GM18951 (cell line): ENCODE data around the gene ASPSCR1.

Experiments used
- POLR2A ChIP-seq: IDR thresholded peaks from 4 replicates; pipeline ENCODE4 v1.6.1; 2011; ENCODE audit warnings: mild to moderate bottlenecking; ENCODE audit not compliant: insufficient read length, insufficient read depth; ENCODE audit errors: extremely low read depth
- in situ Hi-C: fragments of 300-500 bp; cut with MboI; formaldehyde crosslinking; loops from one replicate; pipeline ENCODE4 v1.12.0; 2022; ENCODE audit warnings: low sequenced_read_pairs, mixed read lengths, inconsistent platforms; ENCODE audit not compliant: unreplicated experiment

ASPSCR1 gene

DNA sequence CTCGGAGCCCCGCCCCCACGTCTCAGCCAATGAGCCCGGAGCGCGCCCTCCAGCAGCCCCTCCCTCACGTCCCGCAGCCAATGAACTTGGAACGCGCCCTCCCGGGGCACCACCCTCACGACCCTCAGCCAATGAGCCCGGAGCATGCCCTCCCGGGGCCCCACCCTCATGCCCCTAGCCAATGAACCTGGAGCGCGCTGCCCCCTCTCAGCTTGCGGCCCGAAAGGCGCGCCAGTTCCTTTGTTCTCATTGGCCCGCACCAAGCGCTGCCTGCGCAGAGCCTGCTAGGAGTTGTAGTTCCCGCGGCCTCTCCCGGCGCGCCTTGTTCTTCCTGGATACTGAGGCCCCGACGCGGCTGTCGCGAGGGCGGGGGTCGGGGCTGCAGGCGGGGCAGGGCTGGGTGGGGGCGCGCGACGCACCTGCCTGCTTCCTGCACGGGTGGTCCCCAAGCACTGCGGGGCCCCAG is 45.6 kb downstream of the ASPSCR1 start, which contains the start of gene LRRC45:
TSS of gene LRRC45 (plus strand) at position 325 of the 466 bp plus-strand sequence. CDS start 339 bp downstream, outside the sequence.
- no peak for TF ChIP-seq POLR2A
- in situ Hi-C loops: no loop called here

DNA sequence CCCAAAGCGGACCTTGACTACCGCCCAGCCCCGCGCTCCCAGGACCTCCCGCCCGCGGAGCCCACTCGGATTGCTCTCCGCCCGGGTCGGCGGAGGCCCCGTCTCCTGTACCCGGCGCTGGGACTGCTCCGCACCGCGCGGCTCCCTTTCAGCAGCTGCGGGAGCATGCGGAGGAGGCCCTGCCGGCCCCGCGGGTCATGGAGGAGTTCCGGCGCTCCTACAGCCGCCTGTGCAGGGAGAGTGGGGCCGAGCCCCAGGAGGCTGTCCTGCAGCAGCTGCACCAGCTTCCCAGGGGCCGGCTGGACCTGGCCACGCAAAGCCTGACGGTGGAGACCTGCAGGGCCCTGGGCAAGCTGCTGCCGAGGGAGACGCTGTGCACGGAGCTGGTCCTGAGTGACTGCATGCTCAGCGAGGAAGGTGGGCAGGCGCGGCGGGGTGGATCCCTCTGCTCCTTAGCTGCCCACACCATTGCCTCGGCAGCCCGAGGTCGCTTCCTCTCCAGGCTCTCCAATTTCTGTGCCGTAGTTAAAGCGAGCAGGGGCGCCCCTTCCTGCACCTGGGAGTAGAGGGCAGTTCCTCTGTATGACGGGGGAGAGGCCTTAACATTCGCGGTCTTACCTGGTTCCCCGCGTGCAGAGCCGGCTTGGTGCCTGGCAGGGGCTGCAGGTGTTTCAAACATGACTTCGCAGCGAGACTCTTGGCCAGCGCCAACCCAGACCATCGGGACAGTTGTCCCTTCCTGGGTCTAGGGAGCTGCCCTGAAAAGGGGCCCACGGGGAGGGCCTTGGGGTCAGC is 46.2 kb downstream of the ASPSCR1 start:
- in situ Hi-C loops: no loop called here
- TF ChIP-seq POLR2A: peak; percentile 19

DNA sequence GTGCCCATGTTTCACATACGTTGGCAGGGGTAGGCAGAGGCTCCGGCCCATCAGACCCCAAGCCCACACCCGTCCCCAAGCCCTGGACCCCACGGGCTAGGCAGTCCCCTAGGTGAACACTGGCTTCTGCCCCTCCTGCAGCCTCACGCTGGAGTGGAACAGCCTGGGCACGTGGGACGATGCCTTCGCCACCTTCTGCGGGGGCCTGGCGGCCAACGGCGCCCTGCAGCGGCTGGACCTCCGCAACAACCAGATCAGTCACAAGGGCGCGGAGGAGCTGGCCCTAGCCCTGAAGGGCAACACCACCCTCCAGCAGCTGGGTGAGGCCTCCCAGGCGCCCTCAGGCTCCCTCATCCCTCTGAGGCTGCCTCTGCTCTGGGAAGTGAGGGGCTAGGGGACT is 47.4 kb downstream of the ASPSCR1 start:
- TF ChIP-seq POLR2A: no peak
- in situ Hi-C loops: loop anchor here (25.0 kb wide), 1 partner anchor 137 kb away; no protein-coding TSS in a partner anchor

DNA sequence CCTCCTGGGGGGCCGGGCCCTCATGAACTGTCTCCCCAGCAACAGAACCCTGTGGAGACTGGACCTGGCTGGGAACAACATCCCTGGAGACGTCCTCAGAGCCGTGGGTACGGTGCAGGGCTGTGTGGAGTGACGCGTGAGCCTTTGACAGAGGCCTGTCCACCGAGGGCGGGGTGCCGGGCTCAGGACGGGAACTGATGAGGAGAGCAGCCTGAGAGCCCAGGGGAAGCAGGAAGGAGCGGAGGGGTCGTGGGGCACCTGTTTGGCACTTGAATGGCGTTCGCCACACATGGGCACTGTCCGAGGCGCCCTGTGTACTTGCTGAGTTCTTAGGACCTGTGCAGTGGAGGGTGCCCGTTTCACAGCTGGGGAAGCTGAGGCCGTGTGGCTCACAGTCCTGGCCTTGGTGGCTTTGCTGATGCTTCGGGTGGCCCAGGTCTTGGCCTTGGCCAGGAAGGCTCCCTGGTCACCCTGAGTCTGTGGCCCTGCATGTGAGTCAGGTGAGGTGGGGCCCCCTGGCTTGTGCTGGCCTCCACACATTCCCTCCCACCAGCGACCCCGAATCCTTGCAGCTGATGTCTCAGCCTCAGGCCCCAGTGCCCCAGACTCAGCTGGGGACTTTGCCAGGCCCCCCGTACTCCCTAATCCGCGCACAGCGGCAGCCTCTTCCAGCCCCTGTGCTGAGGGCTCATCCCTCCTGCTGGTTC is 48.1 kb downstream of the ASPSCR1 start:
- in situ Hi-C loops: loop anchor here (25.0 kb wide), 1 partner anchor 137 kb away; no protein-coding TSS in a partner anchor
- TF ChIP-seq POLR2A: no peak

DNA sequence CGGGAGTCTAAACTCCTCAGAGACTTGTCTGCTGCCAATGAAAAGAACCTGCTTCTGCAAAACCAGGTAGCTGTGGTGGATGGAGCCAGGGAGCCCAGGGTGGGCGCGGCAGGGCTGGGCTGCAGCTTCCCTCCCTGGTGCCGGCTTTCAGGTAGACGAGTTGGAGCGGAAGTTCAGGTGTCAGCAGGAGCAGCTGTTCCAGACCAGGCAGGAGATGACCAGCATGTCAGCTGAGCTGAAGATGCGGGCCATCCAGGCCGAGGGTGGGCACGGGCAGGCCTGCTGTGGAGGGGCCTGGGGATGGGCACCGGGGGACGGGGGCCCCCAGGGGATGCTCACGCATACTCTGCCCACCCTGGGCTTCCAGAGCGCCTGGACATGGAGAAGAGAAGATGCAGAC is 50.8 kb downstream of the ASPSCR1 start:
- in situ Hi-C loops: loop anchor here (25.0 kb wide), 1 partner anchor 134 kb away; no protein-coding TSS in a partner anchor

DNA sequence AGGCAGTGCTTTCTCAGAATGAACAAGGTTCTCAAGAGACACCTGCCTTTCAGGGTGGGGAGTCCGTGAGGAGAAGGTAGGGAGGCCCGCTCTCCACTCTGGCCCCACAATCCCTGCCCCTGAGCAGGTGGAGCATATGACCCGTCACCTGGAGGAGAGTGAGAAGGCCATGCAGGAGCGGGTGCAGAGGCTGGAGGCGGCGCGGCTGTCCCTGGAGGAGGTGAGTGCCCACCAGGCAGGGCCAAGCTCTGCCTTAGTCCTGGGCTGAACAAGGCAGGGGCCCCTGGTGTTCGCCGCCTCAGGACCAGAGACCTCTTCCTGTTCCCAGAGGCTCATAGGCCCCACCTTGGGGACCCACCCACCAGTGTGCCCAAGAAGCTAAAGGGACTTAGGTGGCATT is 51.5 kb downstream of the ASPSCR1 start:
- in situ Hi-C loops: loop anchor here (25.0 kb wide), 1 partner anchor 133 kb away; no protein-coding TSS in a partner anchor

More for the DNA sequence above, 50.8 kb downstream of the ASPSCR1 start:
- TF ChIP-seq POLR2A: no peak

DNA sequence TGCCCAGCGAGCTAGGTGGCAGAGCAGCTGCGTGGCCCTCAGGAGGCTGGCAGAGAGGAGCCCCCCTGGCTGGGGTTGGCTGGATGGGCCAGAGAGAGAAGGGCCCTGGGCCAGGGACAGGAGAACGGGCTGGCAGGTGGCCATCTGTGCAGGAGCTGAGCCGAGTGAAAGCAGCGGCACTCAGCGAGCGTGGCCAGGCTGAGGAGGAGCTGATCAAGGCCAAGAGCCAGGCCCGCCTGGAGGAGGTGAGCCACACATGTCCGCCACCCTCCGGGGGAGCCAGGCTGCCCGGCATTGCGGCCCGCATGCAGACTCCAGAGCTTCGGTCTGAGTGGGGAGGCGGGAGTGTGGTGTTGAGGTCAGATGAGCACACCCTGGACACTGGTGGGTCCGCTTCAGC is 52.0 kb downstream of the ASPSCR1 start:
- TF ChIP-seq POLR2A: no peak
- in situ Hi-C loops: loop anchor here (25.0 kb wide), 1 partner anchor 133 kb away; no protein-coding TSS in a partner anchor

More for the DNA sequence above, 51.5 kb downstream of the ASPSCR1 start:
- TF ChIP-seq POLR2A: no peak

DNA sequence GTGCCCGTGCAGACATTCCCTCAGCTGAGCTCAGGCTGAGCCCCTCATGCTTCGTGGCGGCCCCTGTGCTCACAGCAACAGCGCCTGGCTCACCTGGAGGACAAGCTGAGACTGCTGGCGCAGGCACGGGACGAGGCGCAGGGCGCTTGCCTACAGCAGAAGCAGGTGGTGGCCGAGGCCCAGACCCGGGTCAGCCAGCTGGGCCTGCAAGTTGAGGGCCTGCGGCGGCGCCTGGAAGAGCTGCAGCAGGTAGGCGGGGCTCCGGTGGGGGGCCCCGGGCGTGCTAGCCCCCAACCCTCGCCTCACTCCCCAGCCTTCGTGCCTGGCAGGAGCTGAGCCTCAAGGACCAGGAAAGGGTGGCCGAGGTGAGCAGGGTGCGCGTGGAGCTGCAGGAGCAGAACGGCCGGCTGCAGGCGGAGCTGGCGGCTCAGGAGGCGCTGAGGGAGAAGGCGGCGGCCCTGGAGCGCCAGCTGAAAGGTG is 52.6 kb downstream of the ASPSCR1 start:
- TF ChIP-seq POLR2A: no peak
- in situ Hi-C loops: loop anchor here (25.0 kb wide), 1 partner anchor 132 kb away; no protein-coding TSS in a partner anchor

DNA sequence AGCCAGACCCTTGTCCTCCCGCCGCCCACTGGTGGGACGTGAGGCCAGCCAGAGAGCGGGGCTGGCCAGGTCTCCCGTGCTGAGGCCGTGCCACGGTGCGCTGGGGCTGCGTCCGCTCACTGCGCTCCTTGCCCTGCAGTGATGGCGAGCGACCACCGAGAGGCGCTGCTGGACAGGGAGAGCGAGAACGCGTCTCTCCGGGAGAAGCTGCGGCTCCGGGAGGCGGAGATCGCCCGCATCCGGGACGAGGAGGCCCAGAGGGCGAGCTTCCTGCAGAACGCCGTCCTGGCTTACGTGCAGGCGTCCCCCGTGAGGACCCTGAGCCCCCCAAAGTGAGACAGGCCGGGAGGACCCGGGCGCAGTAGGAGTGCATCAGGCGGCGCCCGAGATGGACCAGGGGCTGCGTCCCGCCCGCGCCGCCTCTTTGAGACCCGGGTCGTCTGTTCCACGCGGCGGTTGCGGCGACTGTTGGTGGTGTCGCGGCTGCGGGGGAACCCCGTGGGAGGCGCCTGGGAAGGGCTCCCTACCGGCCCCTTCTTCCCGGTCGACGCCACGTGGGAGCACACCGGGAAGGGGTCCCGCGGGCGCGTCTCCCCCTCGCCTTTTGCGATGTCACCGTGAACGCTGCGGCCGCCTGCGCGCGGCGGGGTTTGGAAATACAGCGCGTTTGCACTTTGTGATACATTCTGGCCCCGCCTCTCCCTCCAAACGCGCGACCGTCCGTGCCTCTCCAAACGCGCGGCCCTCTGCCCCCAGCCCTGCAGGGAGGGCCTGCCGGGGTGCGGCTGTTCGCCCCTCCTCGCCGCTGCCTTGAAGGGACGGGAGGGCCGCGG is 53.3 kb downstream of the ASPSCR1 start:
- in situ Hi-C loops: loop anchor here (25.0 kb wide), 1 partner anchor 132 kb away; no protein-coding TSS in a partner anchor
- peak; percentile 18 for TF ChIP-seq POLR2A

DNA sequence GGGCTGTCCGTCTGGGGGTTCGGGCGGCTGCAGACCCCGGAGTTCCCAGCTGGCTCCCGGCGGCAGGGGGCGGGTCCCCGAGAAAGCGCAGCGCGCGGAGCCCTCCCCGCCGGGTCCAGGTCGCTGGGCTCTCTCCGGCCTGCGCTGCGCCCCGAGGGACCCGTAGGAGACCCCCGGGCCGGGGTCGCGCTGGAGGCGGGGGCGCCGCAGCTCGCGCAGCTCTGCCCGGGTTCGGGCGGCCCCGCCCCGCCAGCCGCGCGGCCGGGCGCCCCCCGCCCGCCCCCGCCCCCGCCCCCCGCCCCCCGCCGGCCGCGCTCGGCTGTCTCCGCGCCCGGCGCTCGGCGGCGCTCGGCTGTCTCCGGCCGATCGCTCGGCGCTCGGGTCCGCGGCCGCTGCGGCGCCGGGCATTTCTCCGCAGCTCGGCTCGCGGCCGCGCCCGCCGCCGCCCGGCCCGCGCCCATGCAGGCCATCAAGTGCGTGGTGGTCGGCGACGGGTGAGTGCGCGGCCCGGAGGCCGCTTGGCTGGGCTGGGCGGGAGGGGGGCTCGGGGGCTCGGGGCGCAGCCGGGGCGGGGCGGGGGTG is 54.0 kb downstream of the ASPSCR1 start, which contains the start of gene RAC3:
TSS of gene RAC3 (plus strand) at position 376 of the 582 bp plus-strand sequence. CDS start at position 460, 84 bp downstream.
- no peak for TF ChIP-seq POLR2A
- in situ Hi-C loops: loop anchor here (25.0 kb wide), 1 partner anchor 131 kb away; no protein-coding TSS in a partner anchor

DNA sequence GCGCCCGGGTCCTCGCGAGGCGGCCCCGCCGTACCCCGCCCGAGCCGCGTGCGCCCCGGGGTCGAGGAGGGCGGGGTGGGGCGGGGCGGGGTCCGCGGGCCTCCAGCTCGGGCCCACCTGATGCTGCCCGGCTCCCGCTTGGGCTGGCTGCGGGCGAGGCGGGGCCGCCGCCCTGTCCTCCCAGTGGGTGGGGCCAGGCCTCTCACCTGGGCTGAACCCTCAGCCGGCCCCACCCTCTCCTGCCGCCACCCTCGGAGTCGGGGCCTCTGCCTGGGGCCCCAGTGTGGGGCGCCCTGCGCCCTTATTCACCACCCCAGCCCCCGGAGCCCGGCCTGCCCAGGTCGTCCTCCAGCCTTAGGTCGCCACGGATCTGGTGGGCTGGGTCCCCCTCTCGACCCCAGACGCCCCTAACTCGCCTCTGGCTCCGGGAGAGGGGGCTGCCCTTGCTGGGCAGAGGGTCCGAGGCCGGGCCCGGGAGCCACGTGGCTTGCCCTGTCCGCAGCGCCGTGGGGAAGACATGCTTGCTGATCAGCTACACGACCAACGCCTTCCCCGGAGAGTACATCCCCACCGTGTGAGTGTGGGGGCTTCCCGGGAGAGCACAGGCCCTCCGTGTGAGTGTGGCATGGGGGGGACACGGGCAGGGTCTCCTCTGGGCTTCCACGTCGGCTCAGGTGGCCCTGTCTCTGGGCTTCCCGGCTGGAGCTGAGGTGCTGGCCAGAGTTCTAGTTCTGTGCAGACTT is 54.6 kb downstream of the ASPSCR1 start:
- in situ Hi-C loops: loop anchor here (25.0 kb wide), 1 partner anchor 130 kb away; no protein-coding TSS in a partner anchor
- TF ChIP-seq POLR2A: no peak
